Left ventricle myocardium superior (tissue), 1 donor: ENCODE results near the gene ZNF169. TPM values are rescaled to one million over a fixed set of nuclear protein-coding genes. Genes with fewer than 3 reads are reported as not detected.
"Not testable (repeated sequence)": the region's sequence is repeated elsewhere in the genome, so short reads cannot be mapped to it uniquely, and the experiment has no call there.

Experiments
- ATAC-seq: fragments of 200-7000 bp; cut with Tn5 transposase; one replicate; pipeline ENCODE4 v1.9.1; 2020; ENCODE audit warnings: mild to moderate bottlenecking, moderate library complexity
- DNase-seq: peaks from one replicate; pipeline ENCODE4 v3.0.0-alpha.2; 2020
- intact Hi-C: fragments of 100-400 bp; cut with micrococcal nuclease; formaldehyde crosslinking; loops from one replicate; pipeline ENCODE4 v1.11.0; 2022
- total RNA-seq: library from RNA; stranded (reverse); fragmentation: NEBNext Ultra II Directional; extraction: Animal tissue kit (Norgen Biotek cat#: 25700); gene quantifications from one replicate; pipeline ENCODE4 v1.2.1, GENCODE V29; 2021
- donor health status: DM: no; HTN: yes; CAD: no; lungs with severe emphysema.

Gene ZNF169
- total RNA-seq, 1 donor from 2014 or later, result 1.3 TPM

- ATAC-seq, intact Hi-C loops, DNase-seq: not testable (repeated sequence)
These were observed 77.3 kb downstream of the ZNF169 start for GRCh38 chr9:94336445-94336844.

- DNase-seq, intact Hi-C loops, ATAC-seq: not testable (repeated sequence)
These were observed 79.6 kb downstream of the ZNF169 start for GRCh38 chr9:94338723-94339122.

GRCh38 chr9:94339657-94340056, 80.6 kb downstream of the ZNF169 start:
- DNase-seq, intact Hi-C loops, ATAC-seq: not testable (repeated sequence)

GRCh38 chr9:94340750-94341149, 81.7 kb downstream of the ZNF169 start:
- intact Hi-C loops, ATAC-seq, DNase-seq: not testable (repeated sequence)

DNA sequence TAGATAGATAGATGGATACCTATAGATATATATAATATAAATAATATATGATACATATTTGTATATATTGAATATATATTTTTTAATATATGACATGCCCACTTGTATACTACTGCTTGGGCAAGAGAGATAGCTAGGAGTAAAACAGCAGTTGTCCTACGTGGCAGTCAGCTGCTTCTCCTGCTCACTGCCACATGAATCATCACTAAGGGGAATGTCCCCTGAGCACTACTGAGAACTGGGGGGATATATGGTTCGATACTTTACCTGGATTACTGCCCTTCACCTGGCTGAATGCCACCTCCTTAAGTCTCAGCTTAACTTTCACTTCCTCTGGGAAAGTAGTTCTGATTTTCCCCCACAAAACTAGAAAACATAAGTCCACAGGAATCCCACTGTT, 82.6 kb downstream of the ZNF169 start:
- ATAC-seq, intact Hi-C loops, DNase-seq: not testable (repeated sequence)

GRCh38 chr9:94347451-94347850, 88.4 kb downstream of the ZNF169 start:
- ATAC-seq, intact Hi-C loops, DNase-seq: not testable (repeated sequence)

DNA sequence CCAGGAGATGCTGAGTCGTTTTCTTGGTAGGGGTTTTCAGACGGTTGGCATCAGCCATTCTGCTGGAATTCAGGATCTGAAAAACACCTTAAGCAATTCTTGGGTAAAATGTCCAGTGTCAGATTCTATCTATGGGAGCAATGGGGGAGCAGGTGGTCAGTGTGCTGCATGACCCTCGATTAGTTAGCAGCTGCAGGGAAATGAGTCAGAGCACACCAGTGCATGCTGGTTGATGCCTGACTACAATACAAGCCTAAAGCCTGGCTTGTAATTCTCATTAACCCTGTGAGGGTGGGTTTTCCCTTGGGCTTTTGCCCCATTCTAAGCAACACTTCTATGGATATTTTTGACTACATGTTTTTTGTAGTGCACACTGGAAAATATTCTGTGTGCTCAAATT, 89.7 kb downstream of the ZNF169 start:
- DNase-seq, ATAC-seq, intact Hi-C loops: not testable (repeated sequence)

Other genes with a start within 250 kb of the ZNF169 start
- 8.3 TPM for gene PTPDC1, start 174.8 kb upstream of the ZNF169 start, total RNA-seq
- gene NUTM2F, start 69.3 kb downstream of the ZNF169 start, total RNA-seq, result not detected